ENCODE results near the gene STN1. TPM values are rescaled to one million over a fixed set of nuclear protein-coding genes. Genes with fewer than 3 reads are reported as not detected.

Gene STN1
- total RNA-seq, 2 experiments from 2014 or later = 53.7 to 58.5 TPM

GRCh38 chr10:103899312-103899711, 18.7 kb downstream of the STN1 start:
- POLR2A ChIA-PET = interaction anchor here (1.4 to 4.4 kb wide), 2 partner anchors 9 to 17 kb away, joined by 5 to 21 read pairs; no protein-coding TSS in a partner anchor
- DNase-seq = no peak
- H3K36me3 Mint-ChIP-seq = peaks cover 42% of the 10 kb centered on the region
- H3K27ac Mint-ChIP-seq = no peak overlapping the region
- no peaks in the 10 kb centered on the region for H3K27me3 Mint-ChIP-seq
- H3K9me3 Mint-ChIP-seq = no peaks in the 10 kb centered on the region
- H3K4me1 Mint-ChIP-seq = peaks cover 39% of the 10 kb centered on the region
- ATAC-seq (ENCODE audit: low read depth) = no peak
- no peak overlapping the region for H3K4me3 Mint-ChIP-seq

- H3K4me1 Mint-ChIP-seq = peaks cover 39% of the 10 kb centered on the region
- no peak overlapping the region for H3K4me3 Mint-ChIP-seq
- H3K27me3 Mint-ChIP-seq = no peaks in the 10 kb centered on the region
- H3K9me3 Mint-ChIP-seq = no peaks in the 10 kb centered on the region
- ATAC-seq (ENCODE audit: low read depth) = no peak
- no peak overlapping the region for H3K27ac Mint-ChIP-seq
- DNase-seq = no peak
- POLR2A ChIA-PET = interaction anchor here (0.7 kb wide), 1 partner anchor 225 kb away, joined by 4 read pairs; the partner anchor contains the start of gene SFR1
- H3K36me3 Mint-ChIP-seq = peaks cover 39% of the 10 kb centered on the region
Observed at GRCh38 chr10:103897241-103897774, 20.7 kb downstream of the STN1 start.

- Mint-ChIP-seq H3K27ac (peak overlapping the region; percentile 45), H3K9me3 (no peaks in the 10 kb centered on the region), H3K4me3 (no peak overlapping the region), H3K36me3 (peaks cover 45% of the 10 kb centered on the region), H3K27me3 (no peaks in the 10 kb centered on the region), H3K4me1 (peaks cover 33% of the 10 kb centered on the region)
- POLR2A ChIA-PET = no interaction called here
- DNase-seq (no peak), ATAC-seq (ENCODE audit: low read depth) (no peak)
Observed at GRCh38 chr10:103896225-103896624, 21.8 kb downstream of the STN1 start.

GRCh38 chr10:103895411-103896186, 22.4 kb downstream of the STN1 start:
- peak overlapping the region; percentile 67 for H3K27ac Mint-ChIP-seq
- POLR2A ChIA-PET = interaction anchor here (1.0 to 2.4 kb wide), 4 partner anchors 14 to 226 kb away, joined by 4 to 11 read pairs (median 8); partner anchors contain the start of genes SFR1 and STN1
- H3K4me3 Mint-ChIP-seq = peak overlapping the region; percentile 38
- peaks cover 46% of the 10 kb centered on the region for H3K36me3 Mint-ChIP-seq
- ATAC-seq (ENCODE audit: low read depth) (peak; percentile 40), DNase-seq (no peak)
- no peaks in the 10 kb centered on the region for H3K27me3 Mint-ChIP-seq
- H3K9me3 Mint-ChIP-seq = no peaks in the 10 kb centered on the region
- H3K4me1 Mint-ChIP-seq = peaks cover 29% of the 10 kb centered on the region

GRCh38 chr10:103894441-103894864, 23.5 kb downstream of the STN1 start:
- Mint-ChIP-seq H3K4me1 (peaks cover 35% of the 10 kb centered on the region), H3K9me3 (no peaks in the 10 kb centered on the region), H3K4me3 (no peak overlapping the region), H3K27me3 (no peaks in the 10 kb centered on the region), H3K36me3 (peaks cover 45% of the 10 kb centered on the region), H3K27ac (peak overlapping the region; percentile 36)
- DNase-seq (no peak), ATAC-seq (ENCODE audit: low read depth) (no peak)
- POLR2A ChIA-PET = interaction anchor here (0.8 to 2.4 kb wide), 5 partner anchors 13 to 227 kb away, joined by 3 to 11 read pairs (median 5); partner anchors contain the start of genes SFR1 and STN1

- Mint-ChIP-seq H3K4me3 (no peak overlapping the region), H3K36me3 (peaks cover 42% of the 10 kb centered on the region), H3K27ac (no peak overlapping the region)
Observed at GRCh38 chr10:103893817-103894216, 24.2 kb downstream of the STN1 start.

GRCh38 chr10:103892181-103892580, 25.8 kb downstream of the STN1 start:
- Mint-ChIP-seq H3K9me3 (no peaks in the 10 kb centered on the region), H3K4me3 (no peak overlapping the region), H3K36me3 (peaks cover 36% of the 10 kb centered on the region), H3K27me3 (no peaks in the 10 kb centered on the region), H3K27ac (no peak overlapping the region), H3K4me1 (peaks cover 39% of the 10 kb centered on the region)
- DNase-seq (no peak), ATAC-seq (ENCODE audit: low read depth) (no peak)
- POLR2A ChIA-PET = no interaction called here

More at GRCh38 chr10:103893817-103894216, 24.2 kb downstream of the STN1 start:
- Mint-ChIP-seq H3K9me3 (no peaks in the 10 kb centered on the region), H3K4me1 (peaks cover 35% of the 10 kb centered on the region), H3K27me3 (no peaks in the 10 kb centered on the region)
- ATAC-seq (ENCODE audit: low read depth) = no peak
- POLR2A ChIA-PET = interaction anchor here (0.8 to 2.4 kb wide), 3 partner anchors 14 to 228 kb away, joined by 3 to 11 read pairs (median 5); partner anchors contain the start of genes SFR1 and STN1
- DNase-seq = no peak

GRCh38 chr10:103890688-103891087, 27.3 kb downstream of the STN1 start:
- Mint-ChIP-seq H3K36me3 (peaks cover 30% of the 10 kb centered on the region), H3K9me3 (no peaks in the 10 kb centered on the region), H3K27ac (peak overlapping the region; percentile 23), H3K27me3 (no peaks in the 10 kb centered on the region), H3K4me3 (no peak overlapping the region), H3K4me1 (peaks cover 32% of the 10 kb centered on the region)
- ATAC-seq (ENCODE audit: low read depth) = no peak
- no peak for DNase-seq
- POLR2A ChIA-PET = interaction anchor here (0.6 to 1.4 kb wide), 4 partner anchors 17 to 366 kb away, joined by 3 to 5 read pairs (median 4); partner anchors contain the start of gene STN1

GRCh38 chr10:103890194-103890658, 27.8 kb downstream of the STN1 start:
- H3K4me1 Mint-ChIP-seq = peaks cover 27% of the 10 kb centered on the region
- peak overlapping the region; percentile 61 for H3K27ac Mint-ChIP-seq
- peaks cover 27% of the 10 kb centered on the region for H3K36me3 Mint-ChIP-seq
- ATAC-seq (ENCODE audit: low read depth) (peak; percentile 34), DNase-seq (no peak)
- H3K9me3 Mint-ChIP-seq = no peaks in the 10 kb centered on the region
- no peaks in the 10 kb centered on the region for H3K27me3 Mint-ChIP-seq
- POLR2A ChIA-PET = interaction anchor here (0.6 to 1.4 kb wide), 5 partner anchors 18 to 367 kb away, joined by 3 to 5 read pairs (median 3); partner anchors contain the start of gene STN1
- H3K4me3 Mint-ChIP-seq = no peak overlapping the region

- Mint-ChIP-seq H3K4me1 (peaks cover 21% of the 10 kb centered on the region), H3K4me3 (no peak overlapping the region), H3K27me3 (no peaks in the 10 kb centered on the region), H3K27ac (no peak overlapping the region), H3K36me3 (peaks cover 30% of the 10 kb centered on the region), H3K9me3 (no peaks in the 10 kb centered on the region)
- no peak for ATAC-seq (ENCODE audit: low read depth)
- DNase-seq = no peak
- POLR2A ChIA-PET = interaction anchor here (0.7 to 1.4 kb wide), 3 partner anchors 22 to 344 kb away, joined by 3 to 5 read pairs (median 3); partner anchors contain the start of gene STN1
Observed at GRCh38 chr10:103889121-103889720, 28.8 kb downstream of the STN1 start.

GRCh38 chr10:103888113-103888841, 29.7 kb downstream of the STN1 start:
- Mint-ChIP-seq H3K9me3 (no peaks in the 10 kb centered on the region), H3K36me3 (peaks cover 24% of the 10 kb centered on the region), H3K27me3 (no peaks in the 10 kb centered on the region), H3K4me1 (peaks cover 16% of the 10 kb centered on the region), H3K4me3 (no peak overlapping the region), H3K27ac (peak overlapping the region; percentile 34)
- ATAC-seq (ENCODE audit: low read depth) (peak; percentile 58), DNase-seq (no peak)
- POLR2A ChIA-PET = interaction anchor here (0.6 to 1.7 kb wide), 8 partner anchors 12 to 236 kb away, joined by 3 to 15 read pairs (median 4); partner anchors contain the start of gene SFR1

GRCh38 chr10:103885617-103886016, 32.4 kb downstream of the STN1 start:
- Mint-ChIP-seq H3K4me3 (no peak overlapping the region), H3K4me1 (peaks cover 15% of the 10 kb centered on the region), H3K9me3 (no peaks in the 10 kb centered on the region), H3K27me3 (no peaks in the 10 kb centered on the region), H3K36me3 (peaks cover 22% of the 10 kb centered on the region), H3K27ac (no peak overlapping the region)
- POLR2A ChIA-PET = interaction anchor here (0.7 kb wide), 2 partner anchors 173 to 204 kb away, joined by 3 to 5 read pairs; no protein-coding TSS in a partner anchor
- no peak for ATAC-seq (ENCODE audit: low read depth)
- DNase-seq = no peak

Data from activated naive CD8-positive, alpha-beta T cell treated with anti-CD3 and anti-CD28 coated beads, Interleukin-2, amount 10 ng/mL, durations not matched to agents 7 days and 5 days (primary cell).